Measurements from ENCODE around the gene RIPK4. TPM values are rescaled to one million over a fixed set of nuclear protein-coding genes. Genes with fewer than 3 reads are reported as not detected.
"Not testable (repeated sequence)": the region's sequence is repeated elsewhere in the genome, so short reads cannot be mapped to it uniquely, and the experiment has no call there.

Gene RIPK4
- total and polyA plus RNA-seq, 2 donors (not counting 1 experiment from before 2014, with no cell fraction given), result not detected

DNA sequence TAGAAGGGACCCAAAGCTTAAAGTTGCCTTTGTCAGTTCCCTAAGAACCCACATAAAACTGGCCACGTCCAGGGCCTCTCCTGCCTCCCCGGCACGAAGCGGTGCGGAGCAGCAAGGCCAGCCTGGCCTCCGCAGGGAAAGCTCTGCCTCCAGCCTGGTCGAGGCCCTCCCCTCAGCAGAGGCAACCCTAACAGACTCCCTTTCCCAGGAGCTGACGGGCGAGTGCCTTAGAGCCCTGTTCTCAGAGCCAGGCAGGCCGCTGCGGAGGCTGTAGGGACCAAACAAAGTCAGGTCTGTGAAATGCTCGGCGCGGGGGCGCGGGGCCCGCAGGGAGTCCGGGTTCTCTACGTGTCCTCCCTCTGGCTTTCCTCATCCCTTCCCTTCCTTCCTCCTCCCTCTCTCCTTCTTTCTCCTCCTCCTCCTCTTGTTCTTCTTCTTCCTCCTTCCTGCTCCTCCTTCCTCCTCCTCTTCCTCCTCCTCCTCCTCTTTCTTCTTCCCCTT lies 40.7 kb downstream of the RIPK4 start:
- no peak overlapping the region for H3K27ac ChIP-seq (ENCODE audit: low read length in 2 of 2)
- Mint-ChIP-seq H3K4me3 (no peak overlapping the region), H3K27ac (no peak overlapping the region), H3K9me3 (ENCODE audit: insufficient read depth) (no peaks in the 10 kb centered on the region), H3K4me1 (peaks cover 12% of the 10 kb centered on the region), H3K27me3 (peaks cover 57% of the 10 kb centered on the region)
- TF ChIP-seq, protein P1, sequence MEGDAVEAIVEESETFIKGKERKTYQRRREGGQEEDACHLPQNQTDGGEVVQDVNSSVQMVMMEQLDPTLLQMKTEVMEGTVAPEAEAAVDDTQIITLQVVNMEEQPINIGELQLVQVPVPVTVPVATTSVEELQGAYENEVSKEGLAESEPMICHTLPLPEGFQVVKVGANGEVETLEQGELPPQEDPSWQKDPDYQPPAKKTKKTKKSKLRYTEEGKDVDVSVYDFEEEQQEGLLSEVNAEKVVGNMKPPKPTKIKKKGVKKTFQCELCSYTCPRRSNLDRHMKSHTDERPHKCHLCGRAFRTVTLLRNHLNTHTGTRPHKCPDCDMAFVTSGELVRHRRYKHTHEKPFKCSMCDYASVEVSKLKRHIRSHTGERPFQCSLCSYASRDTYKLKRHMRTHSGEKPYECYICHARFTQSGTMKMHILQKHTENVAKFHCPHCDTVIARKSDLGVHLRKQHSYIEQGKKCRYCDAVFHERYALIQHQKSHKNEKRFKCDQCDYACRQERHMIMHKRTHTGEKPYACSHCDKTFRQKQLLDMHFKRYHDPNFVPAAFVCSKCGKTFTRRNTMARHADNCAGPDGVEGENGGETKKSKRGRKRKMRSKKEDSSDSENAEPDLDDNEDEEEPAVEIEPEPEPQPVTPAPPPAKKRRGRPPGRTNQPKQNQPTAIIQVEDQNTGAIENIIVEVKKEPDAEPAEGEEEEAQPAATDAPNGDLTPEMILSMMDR (IDR thresholded peaks at IDR 0.05), result no peak
- no peak for TF ChIP-seq EZH2 (IDR thresholded peaks at IDR 0.05; ENCODE audit: borderline replicate concordance, insufficient read depth, low read depth, low read length, poor library complexity, severe bottlenecking)
- no peak for DNase-seq
- ChIA-PET CTCF (no interaction called here), POLR2A (no interaction called here)
- H3K4me3 ChIP-seq (ENCODE audit: control extremely low read depth in 1 of 5, extremely low read depth in 1 of 5, insufficient read depth in 1 of 5, low read depth in 2 of 5, low read length in 4 of 5), result no peak overlapping the region
- peaks cover 4 to 6% of the 10 kb centered on the region in 2 donors for H3K4me1 ChIP-seq (ENCODE audit: control insufficient read depth in 2 of 2, insufficient read depth in 2 of 2, low read length in 2 of 2)
- 16% methylated on average over 18 of the region's 19 CpGs for WGBS (ENCODE audit: insufficient coverage)
- H3K9me3 ChIP-seq (ENCODE audit: control extremely low read depth in 1 of 3, control insufficient read depth in 2 of 3, insufficient read depth in 1 of 3, low read length in 2 of 3), result peaks cover 0 to 5% (median 0%) of the 10 kb centered on the region in 3 donors
- H2AFZ ChIP-seq (ENCODE audit: insufficient read depth, low read depth, low read length, poor library complexity, severe bottlenecking), result no peak overlapping the region
- no peak for ATAC-seq (ENCODE audit: low read depth)
- intact Hi-C loops (cut with micrococcal nuclease), result no loop called here
- H3K79me2 ChIP-seq (ENCODE audit: control insufficient read depth, insufficient read depth, low read length), result no peaks in the 10 kb centered on the region
- peaks cover 0 to 46% (median 8%) of the 10 kb centered on the region in 4 experiments for H3K27me3 ChIP-seq (replicated peaks in 1 of 4; ENCODE audit: control extremely low read depth in 1 of 4, control insufficient read depth in 3 of 4, insufficient read depth in 4 of 4, low read length in 3 of 4)
- no peak overlapping the region for H3K4me2 ChIP-seq (replicated peaks; ENCODE audit: low read depth, low read length, poor library complexity, severe bottlenecking)
- H3K36me3 ChIP-seq (replicated peaks in 1 of 2; ENCODE audit: control extremely low read depth in 1 of 2, control insufficient read depth in 1 of 2, extremely low read depth in 1 of 2, insufficient read depth in 2 of 2, low read length in 1 of 2), result no peaks in the 10 kb centered on the region
- no peak overlapping the region for H3K9ac ChIP-seq (ENCODE audit: low read length)
- no peaks in the 10 kb centered on the region for H4K20me1 ChIP-seq (ENCODE audit: control insufficient read depth, insufficient read depth, low read length, poor library complexity, severe bottlenecking)

DNA sequence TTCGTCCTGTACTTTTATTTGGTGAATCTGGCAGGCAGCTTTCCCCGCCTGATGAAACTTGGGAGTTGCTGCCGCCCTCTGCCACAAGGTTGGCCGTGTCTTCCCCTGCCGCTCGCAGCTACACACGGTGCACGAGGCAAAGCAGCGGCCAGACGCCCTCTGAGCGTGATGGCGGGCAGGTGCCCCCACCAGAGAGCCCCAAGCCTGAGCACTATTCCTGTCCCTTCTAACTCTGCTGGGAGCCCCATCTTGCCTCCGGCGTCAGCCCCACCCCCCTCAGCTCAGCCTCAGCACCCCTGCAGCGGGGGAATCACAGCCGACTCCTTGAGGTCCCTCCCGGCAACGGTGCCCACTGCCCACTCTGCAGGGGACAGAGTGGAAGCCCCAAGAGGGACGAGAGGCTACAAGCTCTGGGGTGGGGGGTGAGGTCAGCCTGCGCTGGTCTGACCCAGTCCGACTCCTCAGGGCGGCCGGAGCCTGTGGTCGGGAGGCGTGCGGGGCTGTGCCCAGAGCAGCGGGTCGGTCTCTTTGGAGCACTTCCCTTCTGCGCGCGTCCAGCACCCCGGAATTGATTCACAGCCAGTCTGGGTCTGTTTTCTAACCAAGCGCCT lies 41.3 kb downstream of the RIPK4 start:
- ATAC-seq (ENCODE audit: low read depth) (no peak), DNase-seq (no peak)
- no peak overlapping the region for H3K27ac Mint-ChIP-seq
- no peak overlapping the region for H3K27ac ChIP-seq (ENCODE audit: low read length in 2 of 2)
- ChIA-PET CTCF (no interaction called here), POLR2A (interaction anchor here (0.7 kb wide), 1 partner anchor 39 kb away, joined by 3 read pairs; no protein-coding TSS in a partner anchor)
- H3K4me1 Mint-ChIP-seq, result peaks cover 12% of the 10 kb centered on the region
- H3K27me3 Mint-ChIP-seq, result peaks cover 54% of the 10 kb centered on the region
- peaks cover 0 to 5% (median 0%) of the 10 kb centered on the region in 3 donors for H3K9me3 ChIP-seq (ENCODE audit: control extremely low read depth in 1 of 3, control insufficient read depth in 2 of 3, insufficient read depth in 1 of 3, low read length in 2 of 3)
- no peaks in the 10 kb centered on the region for H4K20me1 ChIP-seq (ENCODE audit: control insufficient read depth, insufficient read depth, low read length, poor library complexity, severe bottlenecking)
- H3K4me2 ChIP-seq (replicated peaks; ENCODE audit: low read depth, low read length, poor library complexity, severe bottlenecking), result no peak overlapping the region
- H3K79me2 ChIP-seq (ENCODE audit: control insufficient read depth, insufficient read depth, low read length), result no peaks in the 10 kb centered on the region
- WGBS (ENCODE audit: insufficient coverage), result 5% methylated on average over 33 of the region's 33 CpGs
- peaks cover 4 to 6% of the 10 kb centered on the region in 2 donors for H3K4me1 ChIP-seq (ENCODE audit: control insufficient read depth in 2 of 2, insufficient read depth in 2 of 2, low read length in 2 of 2)
- H3K9me3 Mint-ChIP-seq (ENCODE audit: insufficient read depth), result no peaks in the 10 kb centered on the region
- no peaks in the 10 kb centered on the region for H3K36me3 ChIP-seq (replicated peaks in 1 of 2; ENCODE audit: control extremely low read depth in 1 of 2, control insufficient read depth in 1 of 2, extremely low read depth in 1 of 2, insufficient read depth in 2 of 2, low read length in 1 of 2)
- no peak overlapping the region for H3K4me3 ChIP-seq (ENCODE audit: control extremely low read depth in 1 of 5, extremely low read depth in 1 of 5, insufficient read depth in 1 of 5, low read depth in 2 of 5, low read length in 4 of 5)
- intact Hi-C loops (cut with micrococcal nuclease), result no loop called here
- H3K27me3 ChIP-seq (replicated peaks in 1 of 4; ENCODE audit: control extremely low read depth in 1 of 4, control insufficient read depth in 3 of 4, insufficient read depth in 4 of 4, low read length in 3 of 4), result peaks cover 0 to 46% (median 6%) of the 10 kb centered on the region in 4 experiments
- H2AFZ ChIP-seq (ENCODE audit: insufficient read depth, low read depth, low read length, poor library complexity, severe bottlenecking), result no peak overlapping the region
- no peak for TF ChIP-seq EZH2 (IDR thresholded peaks at IDR 0.05; ENCODE audit: borderline replicate concordance, insufficient read depth, low read depth, low read length, poor library complexity, severe bottlenecking)
- TF ChIP-seq, protein P1 (IDR thresholded peaks at IDR 0.05), result no peak
- peak overlapping the region; percentile 7 for H3K4me3 Mint-ChIP-seq
- H3K9ac ChIP-seq (ENCODE audit: low read length), result no peak overlapping the region

- H3K9me3 Mint-ChIP-seq (ENCODE audit: insufficient read depth); DNase-seq; H3K4me3 ChIP-seq (ENCODE audit: control extremely low read depth in 1 of 5, extremely low read depth in 1 of 5, insufficient read depth in 1 of 5, low read depth in 2 of 5, low read length in 4 of 5); H3K4me3 Mint-ChIP-seq; H4K20me1 ChIP-seq (ENCODE audit: control insufficient read depth, insufficient read depth, low read length, poor library complexity, severe bottlenecking); H2AFZ ChIP-seq (ENCODE audit: insufficient read depth, low read depth, low read length, poor library complexity, severe bottlenecking); H3K79me2 ChIP-seq (ENCODE audit: control insufficient read depth, insufficient read depth, low read length); POLR2A ChIA-PET; H3K9me3 ChIP-seq (ENCODE audit: control extremely low read depth in 1 of 3, control insufficient read depth in 2 of 3, insufficient read depth in 1 of 3, low read length in 2 of 3); H3K4me1 ChIP-seq (ENCODE audit: control insufficient read depth in 2 of 2, insufficient read depth in 2 of 2, low read length in 2 of 2); H3K4me1 Mint-ChIP-seq; intact Hi-C loops (cut with micrococcal nuclease); H3K4me2 ChIP-seq (replicated peaks; ENCODE audit: low read depth, low read length, poor library complexity, severe bottlenecking); H3K36me3 ChIP-seq (replicated peaks in 1 of 2; ENCODE audit: control extremely low read depth in 1 of 2, control insufficient read depth in 1 of 2, extremely low read depth in 1 of 2, insufficient read depth in 2 of 2, low read length in 1 of 2); H3K9ac ChIP-seq (ENCODE audit: low read length); ATAC-seq (ENCODE audit: low read depth); H3K27ac ChIP-seq (ENCODE audit: low read length in 2 of 2); CTCF ChIA-PET; H3K27ac Mint-ChIP-seq: not testable (repeated sequence)
- no CpG with 5 or more reads among the region's 9 CpGs for WGBS (ENCODE audit: insufficient coverage)
- H3K27me3 Mint-ChIP-seq, result peaks cover 48% of the 10 kb centered on the region
- H3K27me3 ChIP-seq (replicated peaks in 1 of 4; ENCODE audit: control extremely low read depth in 1 of 4, control insufficient read depth in 3 of 4, insufficient read depth in 4 of 4, low read length in 3 of 4), result peaks cover 0 to 42% (median 6%) of the 10 kb centered on the region in 4 experiments
Measured at GRCh38 chr21:41723835-41724234, 43.0 kb downstream of the RIPK4 start.

Measured in B cell (primary cell).